B cell (primary cell): ENCODE data around the gene SHC4. TPM values are rescaled to one million over a fixed set of nuclear protein-coding genes. Genes with fewer than 3 reads are reported as not detected.

Experiments used
- ATAC-seq: fragments of 200-7000 bp; cut with Tn5 transposase; one replicate; pipeline ENCODE4 v1.10.0; 2021; ENCODE audit warnings: low read depth, mild to moderate bottlenecking, moderate number of reproducible peaks, moderate library complexity
- CTCF ChIA-PET: fragments of 350-600 bp; sonication (Branson Sonifier 250); formaldehyde crosslinking; loops from one replicate; lab custom pipeline; 2021; ENCODE audit warnings: antibody characterized with exemption, inconsistent platforms; lab: Charles Lee
- POLR2A ChIA-PET: fragments of 350-600 bp; sonication (Branson Sonifier 250); formaldehyde crosslinking; loops from one replicate; lab custom pipeline; 2021; ENCODE audit warnings: antibody characterized with exemption; lab: Charles Lee
- DNase-seq: peaks from one replicate; pipeline ENCODE4 v3.0.0; 2013
- H2AFZ ChIP-seq: 2 replicates; pipeline ENCODE4 v1.6.1; 2012; ENCODE audit warnings: mild to moderate bottlenecking, low read depth, low read length; ENCODE audit not compliant: insufficient read depth, poor library complexity, severe bottlenecking
- H3K27ac ChIP-seq, 2 donors: 1 replicate in 1 of 2; 2 replicates in 1 of 2; pipeline ENCODE4 v1.5.1; 2012 to 2013; ENCODE audit warnings: low read length in 2 of 2, mild to moderate bottlenecking in 2 of 2, moderate library complexity in 1 of 2
- H3K27me3 ChIP-seq, 4 experiments: fragments of 200-600 bp in 1 of 4; sonication (generic) in 1 of 4; replicated peaks in 1 of 4; 1 replicate in 2 of 4; 2 replicates in 2 of 4; pipeline versions ENCODE4 v1.6.1 to v1.7.0; 2013 to 2016; ENCODE audit warnings: low read length in 3 of 4, mild to moderate bottlenecking in 2 of 4, mixed read lengths in 1 of 4, moderate library complexity in 1 of 4; ENCODE audit not compliant: insufficient read depth in 4 of 4, control insufficient read depth in 3 of 4; ENCODE audit errors: control extremely low read depth in 1 of 4
- H3K36me3 ChIP-seq, 2 experiments: replicated peaks in 1 of 2; 1 replicate in 1 of 2; 2 replicates in 1 of 2; pipeline versions ENCODE4 v1.6.1 to v1.7.1; 2013; ENCODE audit warnings: low read length in 1 of 2; ENCODE audit not compliant: insufficient read depth in 2 of 2, control insufficient read depth in 1 of 2; ENCODE audit errors: control extremely low read depth in 1 of 2, extremely low read depth in 1 of 2
- H3K4me1 ChIP-seq, 2 donors: fragments of 200-600 bp in 1 of 2; sonication (generic) in 1 of 2; 1 replicate in 1 of 2; 2 replicates in 1 of 2; pipeline versions ENCODE4 v1.5.1 to v1.6.1; 2013 to 2017; ENCODE audit warnings: low read length in 2 of 2; ENCODE audit not compliant: control insufficient read depth in 2 of 2, insufficient read depth in 2 of 2
- H3K4me2 ChIP-seq: replicated peaks from 2 replicates; pipeline ENCODE3; 2012; ENCODE audit warnings: mild to moderate bottlenecking, low read depth, low read length; ENCODE audit not compliant: poor library complexity, severe bottlenecking
- H3K4me3 ChIP-seq, 5 experiments: fragments of 200-600 bp in 1 of 5; sonication (generic) in 1 of 5; 1 replicate in 3 of 5; 2 replicates in 2 of 5; pipeline versions ENCODE4 v1.5.1 to v1.7.0; 2011 to 2016; ENCODE audit warnings: low read length in 4 of 5, mild to moderate bottlenecking in 4 of 5, low read depth in 2 of 5, control low read depth in 1 of 5, moderate library complexity in 1 of 5; ENCODE audit not compliant: insufficient read depth in 1 of 5; ENCODE audit errors: control extremely low read depth in 1 of 5, extremely low read depth in 1 of 5
- H3K79me2 ChIP-seq: fragments of 200-600 bp; sonication (generic); one replicate; pipeline ENCODE4 v1.6.0; 2016; ENCODE audit warnings: low read length; ENCODE audit not compliant: control insufficient read depth, insufficient read depth
- H3K9ac ChIP-seq: fragments of 200-600 bp; sonication (generic); 2 replicates; pipeline ENCODE4 v1.6.1; 2017; ENCODE audit warnings: mild to moderate bottlenecking, low read length, moderate library complexity
- H3K9me3 ChIP-seq, 3 donors: one replicate each; pipeline versions ENCODE4 v1.6.1 to v1.7.1; 2013; ENCODE audit warnings: low read length in 2 of 3; ENCODE audit not compliant: control insufficient read depth in 2 of 3, insufficient read depth in 1 of 3; ENCODE audit errors: control extremely low read depth in 1 of 3
- H4K20me1 ChIP-seq: 2 replicates; pipeline ENCODE4 v1.6.0; 2012; ENCODE audit warnings: mild to moderate bottlenecking, low read length; ENCODE audit not compliant: insufficient read depth, control insufficient read depth, poor library complexity, severe bottlenecking
- H3K27ac Mint-ChIP-seq: one replicate; pipeline ENCODE4 v1.8.0; 2021; ENCODE audit warnings: mixed read lengths
- H3K27me3 Mint-ChIP-seq: one replicate; pipeline ENCODE4 v1.8.0; 2021; ENCODE audit warnings: mixed read lengths
- H3K4me1 Mint-ChIP-seq: one replicate; pipeline ENCODE4 v1.8.0; 2021; ENCODE audit warnings: mixed read lengths
- H3K4me3 Mint-ChIP-seq: one replicate; pipeline ENCODE4 v1.8.0; 2021; ENCODE audit warnings: mixed read lengths
- H3K9me3 Mint-ChIP-seq: one replicate; pipeline ENCODE4 v1.8.0; 2022; ENCODE audit warnings: mixed read lengths; ENCODE audit not compliant: insufficient read depth
- CTCF ChIP-seq: fragments of 200-600 bp; IDR thresholded peaks from one replicate; pipeline ENCODE4 v1.8.0; 2022; ENCODE audit warnings: antibody characterized with exemption, mild to moderate bottlenecking
- EZH2 ChIP-seq: IDR thresholded peaks from 2 replicates; pipeline ENCODE4 v1.6.1; 2012; ENCODE audit warnings: borderline replicate concordance, low read depth, mild to moderate bottlenecking, moderate library complexity, low read length; ENCODE audit not compliant: insufficient read depth, poor library complexity, severe bottlenecking
- WGBS: methylation state at CpG from one replicate; pipeline ENCODE4 v1.1.5; 2013; ENCODE audit warnings: missing lambda C conversion rate; ENCODE audit not compliant: insufficient coverage; 5-methylcytosine and 5-hydroxymethylcytosine counted together
- intact Hi-C: fragments of 100-400 bp; cut with micrococcal nuclease; formaldehyde crosslinking; loops from one replicate; pipeline ENCODE4 v1.10.0; 2022
- polyA plus RNA-seq: library from polyadenylated mRNA; depleted of rRNA; stranded (reverse); fragments of >200 nt; gene quantifications from 2 replicates; pipeline ENCODE4 v1.2.3, GENCODE V29; 2012
- total RNA-seq, 2 donors: library from RNA; stranded (reverse); fragments of 120-200 nt in 1 of 2; gene quantifications; 1 replicate in 1 of 2; 2 replicates in 1 of 2; pipeline versions ENCODE4 v1.2.3 to v1.2.4, GENCODE V29; 2013 to 2022

SHC4 gene
- total and polyA plus RNA-seq, 2 donors (not counting 1 experiment from before 2014, with no cell fraction given) = 0.04 to 0.69 TPM

- H3K27me3 ChIP-seq = no peaks in the 10 kb centered on the region
- no peak for ATAC-seq
- CTCF ChIA-PET = no interaction called here
These were observed 28.5 kb downstream of the SHC4 start for GRCh38 chr15:48935236-48935635.

GRCh38 chr15:48930735-48931134 is 33.0 kb downstream of the SHC4 start:
- Mint-ChIP-seq H3K4me1 (no peaks in the 10 kb centered on the region), H3K4me3 (no peak overlapping the region), H3K27ac (no peak overlapping the region), H3K9me3 (no peaks in the 10 kb centered on the region), H3K27me3 (peaks cover 31% of the 10 kb centered on the region)
- ATAC-seq (no peak), DNase-seq (no peak)
- ChIA-PET POLR2A (no interaction called here), CTCF (no interaction called here)
- Histone ChIP-seq H4K20me1 (no peaks in the 10 kb centered on the region), H3K9ac (no peak overlapping the region), H3K79me2 (no peaks in the 10 kb centered on the region), H3K27me3 (no peaks in the 10 kb centered on the region), H3K27ac (no peak overlapping the region), H3K9me3 (no peaks in the 10 kb centered on the region), H3K4me2 (no peak overlapping the region), H3K36me3 (no peaks in the 10 kb centered on the region), H2AFZ (no peak overlapping the region), H3K4me1 (no peaks in the 10 kb centered on the region), H3K4me3 (no peak overlapping the region)
- TF ChIP-seq EZH2 = no peak
- no peak for TF ChIP-seq CTCF
- intact Hi-C loops = no loop called here
- WGBS = 74% methylated on average over 4 of the region's 4 CpGs

More at GRCh38 chr15:48935236-48935635, 28.5 kb downstream of the SHC4 start:
- POLR2A ChIA-PET = no interaction called here
- Histone ChIP-seq H3K4me2 (no peak overlapping the region), H2AFZ (no peak overlapping the region), H3K9me3 (no peaks in the 10 kb centered on the region), H3K9ac (no peak overlapping the region), H3K4me3 (no peak overlapping the region), H4K20me1 (no peaks in the 10 kb centered on the region), H3K4me1 (no peaks in the 10 kb centered on the region), H3K27ac (no peak overlapping the region), H3K36me3 (no peaks in the 10 kb centered on the region), H3K79me2 (no peaks in the 10 kb centered on the region)
- intact Hi-C loops = no loop called here
- H3K4me1 Mint-ChIP-seq = no peaks in the 10 kb centered on the region
- no peak overlapping the region for H3K4me3 Mint-ChIP-seq
- H3K27me3 Mint-ChIP-seq = peaks cover 25% of the 10 kb centered on the region
- TF ChIP-seq CTCF (no peak), EZH2 (no peak)
- H3K27ac Mint-ChIP-seq = no peak overlapping the region
- DNase-seq = no peak
- H3K9me3 Mint-ChIP-seq = no peaks in the 10 kb centered on the region
